Parathyroid adenoma (tissue), 2 donors: ENCODE results near the gene TLK2.

ENCODE experiments used
- H2AFZ ChIP-seq: fragments of 300-600 bp; sonication (generic); one replicate; pipeline ENCODE4 v1.7.0; 2017; ENCODE audit warnings: antibody characterized with exemption, mild to moderate bottlenecking
- H3K27ac ChIP-seq: fragments of 300-600 bp; sonication (generic); one replicate; pipeline ENCODE4 v1.7.0; 2017
- H3K27me3 ChIP-seq: fragments of 300-600 bp; sonication (generic); one replicate; pipeline ENCODE4 v1.7.0; 2017; ENCODE audit warnings: low read length; ENCODE audit not compliant: control insufficient read depth, insufficient read depth
- H3K36me3 ChIP-seq: fragments of 300-600 bp; sonication (generic); one replicate; pipeline ENCODE4 v1.7.0; 2017; ENCODE audit warnings: low read length; ENCODE audit not compliant: control insufficient read depth, insufficient read depth
- H3K4me1 ChIP-seq: fragments of 300-600 bp; sonication (generic); one replicate; pipeline ENCODE4 v1.7.0; 2017; ENCODE audit warnings: control low read depth
- H3K4me2 ChIP-seq: fragments of 300-600 bp; sonication (generic); one replicate; pipeline ENCODE4 v1.7.0; 2017; ENCODE audit warnings: low read length
- H3K4me3 ChIP-seq: fragments of 300-600 bp; sonication (generic); one replicate; pipeline ENCODE4 v1.7.0; 2017; ENCODE audit warnings: low read depth, low read length
- H3K79me2 ChIP-seq: fragments of 300-600 bp; sonication (generic); one replicate; pipeline ENCODE4 v1.7.0; 2017; ENCODE audit warnings: control low read depth
- H3K9ac ChIP-seq: fragments of 300-600 bp; sonication (generic); one replicate; pipeline ENCODE4 v1.7.0; 2017; ENCODE audit warnings: mild to moderate bottlenecking
- H3K9me3 ChIP-seq: fragments of 300-600 bp; sonication (generic); one replicate; pipeline ENCODE4 v1.7.0; 2017; ENCODE audit warnings: low read length; ENCODE audit not compliant: control insufficient read depth
- TF ChIP-seq, protein P1 (sequence below): fragments of 300-600 bp; sonication (generic); IDR thresholded peaks from one replicate; pipeline ENCODE4 v1.7.0; 2017; ENCODE audit warnings: antibody characterized with exemption, mild to moderate bottlenecking
- donor health status: primary hyperparathyroidism.

The TLK2 gene

DNA sequence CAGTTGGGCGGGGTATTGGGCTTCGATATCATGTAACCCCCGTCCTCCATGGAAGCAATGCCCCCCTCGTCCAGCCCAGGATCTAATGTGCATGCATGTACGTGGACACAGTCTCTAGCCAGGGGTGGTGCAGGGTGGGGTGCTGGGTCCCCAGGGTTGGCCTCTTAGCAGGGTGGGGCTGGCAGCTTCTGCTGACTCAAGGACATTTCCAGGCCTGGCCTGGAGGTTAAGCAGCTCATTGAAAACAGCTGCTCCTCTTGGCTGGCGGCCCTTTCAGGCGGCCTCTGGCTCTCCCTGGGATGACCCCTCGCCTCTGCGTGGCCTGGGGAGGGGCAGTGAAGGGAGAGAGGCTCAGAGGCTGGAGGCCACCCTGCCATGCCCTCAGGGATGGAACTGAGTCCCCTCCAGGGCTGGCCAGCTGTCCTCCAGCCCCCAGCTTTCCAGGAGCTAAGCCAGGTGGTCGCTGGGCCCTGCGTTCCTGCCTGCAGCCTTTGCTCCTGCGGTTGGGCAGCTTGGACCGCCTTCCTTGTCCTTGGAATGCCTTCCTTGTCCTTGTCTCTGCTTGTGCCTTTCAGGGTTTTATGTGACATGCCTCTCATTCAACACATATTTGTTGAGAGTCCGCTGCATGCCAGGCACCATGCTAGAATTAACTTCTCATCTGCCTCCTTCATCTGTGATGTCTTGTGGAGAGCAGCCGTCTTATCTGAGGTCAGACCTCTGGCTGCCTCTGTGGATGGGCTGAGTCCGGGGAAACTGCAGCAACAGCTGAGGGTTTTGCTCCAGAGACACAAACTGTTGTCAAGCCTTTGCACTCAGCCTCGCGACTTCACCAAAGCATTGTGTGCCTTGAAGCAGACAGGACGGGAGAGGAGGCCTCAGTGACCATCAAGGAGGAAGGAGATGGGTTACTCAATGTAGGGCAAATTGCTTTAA is 175.5 kb downstream of the TLK2 start:
- H3K9me3 ChIP-seq, result no peaks in the 10 kb centered on the region
- H3K4me3 ChIP-seq, result no peak overlapping the region
- peak overlapping the region; percentile 62 for H2AFZ ChIP-seq
- peaks cover 9% of the 10 kb centered on the region for H3K4me1 ChIP-seq
- no peak overlapping the region for H3K27ac ChIP-seq
- H3K27me3 ChIP-seq, result no peaks in the 10 kb centered on the region
- no peaks in the 10 kb centered on the region for H3K36me3 ChIP-seq
- no peak overlapping the region for H3K4me2 ChIP-seq
- no peak overlapping the region for H3K9ac ChIP-seq
- no peaks in the 10 kb centered on the region for H3K79me2 ChIP-seq
- TF ChIP-seq, protein P1, sequence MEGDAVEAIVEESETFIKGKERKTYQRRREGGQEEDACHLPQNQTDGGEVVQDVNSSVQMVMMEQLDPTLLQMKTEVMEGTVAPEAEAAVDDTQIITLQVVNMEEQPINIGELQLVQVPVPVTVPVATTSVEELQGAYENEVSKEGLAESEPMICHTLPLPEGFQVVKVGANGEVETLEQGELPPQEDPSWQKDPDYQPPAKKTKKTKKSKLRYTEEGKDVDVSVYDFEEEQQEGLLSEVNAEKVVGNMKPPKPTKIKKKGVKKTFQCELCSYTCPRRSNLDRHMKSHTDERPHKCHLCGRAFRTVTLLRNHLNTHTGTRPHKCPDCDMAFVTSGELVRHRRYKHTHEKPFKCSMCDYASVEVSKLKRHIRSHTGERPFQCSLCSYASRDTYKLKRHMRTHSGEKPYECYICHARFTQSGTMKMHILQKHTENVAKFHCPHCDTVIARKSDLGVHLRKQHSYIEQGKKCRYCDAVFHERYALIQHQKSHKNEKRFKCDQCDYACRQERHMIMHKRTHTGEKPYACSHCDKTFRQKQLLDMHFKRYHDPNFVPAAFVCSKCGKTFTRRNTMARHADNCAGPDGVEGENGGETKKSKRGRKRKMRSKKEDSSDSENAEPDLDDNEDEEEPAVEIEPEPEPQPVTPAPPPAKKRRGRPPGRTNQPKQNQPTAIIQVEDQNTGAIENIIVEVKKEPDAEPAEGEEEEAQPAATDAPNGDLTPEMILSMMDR, result no peak

DNA sequence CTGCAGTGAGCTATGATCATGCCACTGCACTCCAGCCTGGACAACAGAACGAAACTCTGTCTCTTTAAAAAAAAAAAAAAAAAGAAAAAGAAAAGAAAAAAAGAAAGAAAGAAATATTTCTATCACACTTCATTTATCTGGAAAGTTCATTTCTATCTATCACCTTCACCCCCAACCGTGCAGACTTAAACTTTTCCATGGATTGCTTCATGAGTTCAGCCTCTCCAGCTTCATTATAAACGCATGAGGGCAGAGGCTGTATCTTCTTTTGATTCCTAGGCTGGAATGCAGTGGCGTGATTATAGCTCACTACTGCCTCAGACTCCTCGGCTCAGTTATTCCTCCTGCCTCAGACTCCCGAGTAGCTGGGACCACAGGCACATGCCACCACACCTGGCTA is 177.0 kb downstream of the TLK2 start:
- no peaks in the 10 kb centered on the region for H3K27me3 ChIP-seq
- no peak overlapping the region for H2AFZ ChIP-seq
- TF ChIP-seq, protein P1, result no peak
- peaks cover 9% of the 10 kb centered on the region for H3K4me1 ChIP-seq
- no peak overlapping the region for H3K4me3 ChIP-seq
- H3K4me2 ChIP-seq, result no peak overlapping the region
- no peaks in the 10 kb centered on the region for H3K36me3 ChIP-seq
- H3K9me3 ChIP-seq, result no peaks in the 10 kb centered on the region
- H3K79me2 ChIP-seq, result no peaks in the 10 kb centered on the region
- no peak overlapping the region for H3K9ac ChIP-seq
- no peak overlapping the region for H3K27ac ChIP-seq

DNA sequence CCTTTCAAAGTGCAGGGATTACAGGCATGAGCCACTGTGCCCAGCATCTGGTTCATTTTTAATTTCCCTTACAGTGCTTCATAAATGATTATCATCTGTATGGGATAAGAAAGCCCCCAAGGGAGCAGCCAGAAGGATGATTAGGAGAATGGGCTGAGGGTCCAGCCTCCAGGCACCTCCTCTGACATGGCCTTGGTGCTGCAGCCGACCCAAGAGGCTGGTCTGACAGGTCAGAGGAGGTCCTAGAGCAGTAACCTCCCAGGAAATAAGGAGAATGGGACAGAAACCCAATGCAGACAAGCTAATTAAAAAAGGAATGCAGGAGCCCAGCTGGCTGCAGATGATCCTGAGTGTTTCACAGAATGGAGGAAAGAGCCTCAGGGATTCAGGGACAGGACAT is 177.8 kb downstream of the TLK2 start:
- peaks cover 9% of the 10 kb centered on the region for H3K4me1 ChIP-seq
- no peak overlapping the region for H2AFZ ChIP-seq
- H3K27ac ChIP-seq, result no peak overlapping the region
- no peaks in the 10 kb centered on the region for H3K9me3 ChIP-seq
- H3K79me2 ChIP-seq, result no peaks in the 10 kb centered on the region
- no peak overlapping the region for H3K4me3 ChIP-seq
- no peaks in the 10 kb centered on the region for H3K27me3 ChIP-seq
- no peaks in the 10 kb centered on the region for H3K36me3 ChIP-seq
- TF ChIP-seq, protein P1, result no peak
- no peak overlapping the region for H3K9ac ChIP-seq
- no peak overlapping the region for H3K4me2 ChIP-seq

DNA sequence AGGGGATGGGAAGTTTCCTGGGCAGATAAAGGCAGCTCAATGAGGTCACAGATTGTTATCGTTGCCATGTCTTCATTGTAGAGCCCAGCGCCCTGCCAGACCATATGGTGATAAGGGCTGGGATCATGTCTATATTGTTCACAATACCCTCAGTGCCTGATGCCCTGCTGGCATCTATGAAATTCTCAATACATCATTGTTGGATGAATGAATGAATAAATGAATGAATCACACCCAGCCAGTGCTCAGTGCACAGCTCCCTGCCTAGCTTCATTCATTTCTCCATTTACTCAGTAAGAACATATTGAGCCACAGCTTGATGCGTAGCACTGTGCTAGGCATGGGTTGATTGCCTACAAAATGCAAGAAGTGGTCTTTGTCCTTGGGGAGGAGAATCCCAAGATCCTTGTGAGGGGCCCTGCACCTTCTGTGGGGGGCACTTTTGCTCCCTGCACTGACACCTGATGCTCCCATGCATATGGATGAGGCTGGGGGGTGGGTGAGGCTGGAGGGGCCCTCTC is 178.6 kb downstream of the TLK2 start:
- H2AFZ ChIP-seq, result no peak overlapping the region
- H3K27me3 ChIP-seq, result no peaks in the 10 kb centered on the region
- H3K4me3 ChIP-seq, result no peak overlapping the region
- TF ChIP-seq, protein P1, result no peak
- H3K4me1 ChIP-seq, result peaks cover 9% of the 10 kb centered on the region
- no peak overlapping the region for H3K27ac ChIP-seq
- no peak overlapping the region for H3K4me2 ChIP-seq
- no peak overlapping the region for H3K9ac ChIP-seq
- no peaks in the 10 kb centered on the region for H3K79me2 ChIP-seq
- no peaks in the 10 kb centered on the region for H3K9me3 ChIP-seq
- H3K36me3 ChIP-seq, result no peaks in the 10 kb centered on the region
